ENCODE measurements around the gene RRAD.
"Not testable (repeated sequence)": the region's sequence is repeated elsewhere in the genome, so short reads cannot be mapped to it uniquely, and the experiment has no call there.

RRAD gene

DNA sequence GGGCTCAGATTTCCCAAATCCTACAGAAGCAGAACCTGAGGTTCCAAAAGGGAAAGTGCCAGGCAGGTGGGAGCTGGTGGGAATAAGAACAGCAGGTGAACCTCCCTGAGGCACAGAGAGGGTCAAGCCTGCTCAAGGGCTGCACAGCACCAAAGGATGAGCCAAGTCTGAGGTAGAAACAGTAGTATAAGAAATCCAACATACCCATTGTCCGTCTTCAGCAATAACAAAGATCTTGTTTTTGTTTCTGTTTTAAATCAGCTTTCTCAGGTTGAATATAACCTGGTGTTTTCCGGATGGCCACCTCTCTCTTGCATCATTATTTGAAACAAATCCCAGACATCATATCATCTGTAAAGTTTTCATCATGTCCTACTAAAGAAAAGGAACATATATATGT lies 25.1 kb upstream of the RRAD start:
- no peak for DNase-seq

DNA sequence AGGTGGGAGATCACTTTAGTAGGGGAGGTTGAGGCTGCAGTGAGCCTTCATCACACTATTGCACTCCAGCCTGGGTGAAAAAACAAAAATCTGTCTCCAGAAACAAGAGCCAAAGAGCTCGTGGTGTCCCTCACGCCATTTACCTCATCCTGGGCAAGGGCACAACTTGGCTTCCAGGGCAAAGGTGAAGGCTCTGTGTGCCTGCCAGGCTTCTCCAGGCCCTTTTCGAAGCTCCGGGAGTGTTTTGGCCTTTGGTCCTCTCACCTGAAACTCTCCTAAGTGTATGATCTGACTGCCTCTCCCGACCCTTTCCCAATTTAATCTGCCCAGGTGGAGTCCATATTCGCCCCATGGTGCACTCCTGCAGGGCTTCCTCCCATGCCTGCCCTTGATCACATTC lies 24.1 kb upstream of the RRAD start:
- no peak for DNase-seq

DNA sequence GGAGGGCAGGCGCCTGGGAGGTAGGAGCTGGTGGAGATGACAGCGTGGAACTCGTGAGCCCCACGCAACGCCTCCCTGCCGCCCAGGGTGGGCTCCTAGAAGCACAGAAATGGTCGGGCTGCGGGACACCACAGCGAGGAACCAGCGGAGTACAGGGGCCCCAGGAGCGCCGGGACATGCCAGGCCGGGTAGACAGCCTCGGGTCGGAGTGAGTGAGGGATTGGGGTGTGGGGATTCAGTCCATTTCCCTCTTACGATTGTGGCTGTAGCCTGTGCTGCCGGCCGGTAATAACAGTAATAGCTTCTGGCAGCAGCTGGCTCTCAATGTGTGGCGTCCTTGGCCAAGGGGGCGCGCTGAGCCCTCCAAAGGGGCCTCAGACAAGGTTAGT lies 23.5 kb upstream of the RRAD start:
- no peak for DNase-seq

DNA sequence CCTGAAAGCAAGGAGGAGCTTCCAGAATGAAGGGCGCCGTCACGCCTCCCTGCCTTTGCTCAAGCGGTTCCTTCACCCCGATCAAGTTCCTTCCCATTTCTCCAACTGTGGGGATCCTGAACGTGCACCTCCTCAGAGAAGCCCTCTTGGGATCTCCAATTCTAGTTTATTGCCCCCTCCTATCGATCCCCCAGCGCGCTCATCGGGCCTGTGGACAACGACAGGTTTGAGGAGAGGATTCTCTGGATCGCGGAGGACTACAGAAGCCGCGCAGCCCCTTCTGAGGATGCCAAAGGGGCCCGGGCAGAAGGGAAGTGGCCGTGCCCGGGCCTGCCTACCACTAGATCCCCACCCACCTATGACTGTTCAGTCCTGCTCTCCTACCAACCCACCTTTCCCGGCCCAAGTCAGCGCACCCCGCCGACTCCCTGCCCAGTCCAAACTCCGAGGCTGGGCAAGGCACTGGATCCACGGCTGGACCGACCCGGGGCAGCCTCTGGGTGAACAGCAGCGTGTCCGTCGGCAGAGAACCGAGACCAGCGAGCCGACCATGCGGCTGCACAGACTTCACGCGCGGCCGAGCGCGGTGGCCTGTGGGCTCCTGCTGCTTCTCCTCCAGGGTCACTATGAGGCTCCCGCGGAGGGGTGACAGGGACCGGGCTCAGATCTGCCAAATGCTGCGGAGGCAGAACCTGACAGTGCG lies 22.9 kb upstream of the RRAD start:
- DNase-seq: no peak

DNA sequence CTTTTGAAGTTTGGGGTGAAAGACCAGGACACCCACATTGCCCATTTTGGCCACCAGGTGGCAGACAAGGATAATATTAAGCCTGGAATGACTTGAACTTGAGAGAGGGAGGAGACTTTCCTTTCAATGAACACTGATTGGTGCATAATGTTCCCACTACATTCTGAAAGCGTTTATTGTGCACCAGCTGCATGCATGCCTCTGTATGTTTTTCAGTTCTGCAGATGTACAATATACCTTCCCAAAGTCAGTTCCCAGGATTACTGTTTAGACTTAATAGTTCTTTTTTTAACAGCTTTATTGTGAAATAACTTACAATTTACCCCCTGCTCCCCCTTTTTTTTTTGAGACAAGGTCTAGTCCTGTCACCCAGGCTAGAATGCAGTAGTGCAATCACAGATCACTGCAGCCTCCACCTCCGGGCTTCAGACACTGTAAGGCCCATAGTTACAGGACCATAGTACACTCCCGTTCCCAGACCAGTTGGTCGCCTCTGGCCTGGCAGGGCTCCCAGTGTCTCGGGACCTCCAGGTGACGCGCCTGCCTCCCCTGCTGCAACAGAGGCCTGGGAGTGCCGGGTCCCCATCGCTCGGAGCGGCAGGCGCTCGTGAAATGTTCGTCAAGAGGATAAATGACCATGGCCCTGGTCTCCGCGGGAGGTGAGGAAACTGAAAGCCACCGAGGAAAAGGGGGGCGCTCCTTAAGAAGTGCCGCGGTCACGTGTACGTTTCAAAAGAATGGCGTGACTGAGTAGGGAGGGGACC lies 22.1 kb upstream of the RRAD start:
- peak; percentile 79 to 80 for DNase-seq

DNA sequence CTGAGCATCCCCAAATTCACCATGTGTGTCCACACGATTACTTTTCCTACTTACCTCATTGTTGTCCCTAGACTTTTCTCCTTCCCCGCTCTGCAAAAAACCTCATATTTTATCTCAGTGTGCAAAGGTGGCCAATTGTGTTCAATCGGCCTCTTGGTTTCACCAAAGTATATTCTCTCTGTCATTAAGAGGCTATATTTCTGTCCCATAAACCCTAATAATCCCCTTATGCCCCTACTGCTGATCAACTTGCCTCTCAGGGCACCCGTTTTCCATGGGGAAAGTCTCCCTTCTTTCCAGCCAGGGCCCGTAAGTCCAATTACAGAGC lies 21.6 kb upstream of the RRAD start:
- no peak for DNase-seq

DNA sequence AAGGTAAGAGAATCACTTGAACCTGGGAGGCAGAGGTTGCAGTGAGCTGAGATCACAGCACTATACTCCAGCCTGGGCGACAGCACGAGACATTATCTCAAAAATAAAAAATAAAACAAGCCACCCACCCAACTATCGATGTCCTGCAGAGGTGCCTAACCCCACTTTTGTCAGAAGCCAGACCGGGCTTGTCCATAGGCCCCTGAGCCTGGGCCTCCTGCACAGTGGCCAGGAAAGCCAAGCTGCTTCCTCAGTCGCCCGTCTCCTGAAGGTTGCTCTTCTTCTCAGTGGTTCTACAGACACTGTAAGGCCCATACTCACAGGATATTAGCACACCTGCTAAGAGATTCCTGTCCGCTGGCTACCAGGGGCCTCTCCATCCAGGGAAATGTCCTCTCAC lies 21.2 kb upstream of the RRAD start:
- no peak for DNase-seq

DNA sequence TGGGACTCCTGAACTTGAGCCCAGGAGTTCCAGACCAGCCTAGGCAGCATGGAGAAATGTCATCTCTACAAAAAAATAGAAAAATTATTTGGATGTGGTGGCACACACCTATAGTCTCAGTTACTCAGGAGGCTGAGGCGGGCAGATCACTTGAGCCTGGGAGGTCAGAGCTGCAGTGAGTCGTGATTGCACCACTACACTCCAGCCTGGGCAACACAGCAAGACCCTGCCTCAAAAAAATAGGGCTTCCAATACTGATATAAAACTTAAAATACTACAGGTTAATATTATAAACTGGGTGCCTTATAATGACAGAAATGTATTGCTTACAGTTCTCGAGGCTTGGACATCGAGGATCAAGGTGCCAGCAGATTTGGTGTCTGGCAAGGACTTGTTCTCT lies 20.6 kb upstream of the RRAD start:
- DNase-seq: no peak

DNA sequence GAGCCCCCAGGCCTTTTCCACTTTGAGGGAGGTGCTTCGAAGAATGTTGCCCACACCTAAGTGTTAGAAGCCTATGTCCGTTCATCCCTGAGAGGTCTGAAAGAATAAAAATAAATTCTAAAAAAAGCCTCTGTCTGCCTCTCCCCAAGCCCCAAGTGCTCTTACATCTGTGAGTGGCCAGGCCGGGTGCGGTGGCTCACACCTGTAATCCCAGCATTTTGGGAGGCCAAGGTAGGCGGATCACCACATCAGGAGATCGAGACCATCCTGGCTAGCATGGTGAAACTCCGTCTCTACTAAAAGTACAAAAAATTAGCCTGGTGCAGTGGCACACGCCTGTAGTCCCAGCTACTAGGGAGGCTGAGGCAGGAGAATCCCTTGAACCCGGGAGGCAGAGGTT lies 19.6 kb upstream of the RRAD start:
- not testable (repeated sequence) for DNase-seq

DNA sequence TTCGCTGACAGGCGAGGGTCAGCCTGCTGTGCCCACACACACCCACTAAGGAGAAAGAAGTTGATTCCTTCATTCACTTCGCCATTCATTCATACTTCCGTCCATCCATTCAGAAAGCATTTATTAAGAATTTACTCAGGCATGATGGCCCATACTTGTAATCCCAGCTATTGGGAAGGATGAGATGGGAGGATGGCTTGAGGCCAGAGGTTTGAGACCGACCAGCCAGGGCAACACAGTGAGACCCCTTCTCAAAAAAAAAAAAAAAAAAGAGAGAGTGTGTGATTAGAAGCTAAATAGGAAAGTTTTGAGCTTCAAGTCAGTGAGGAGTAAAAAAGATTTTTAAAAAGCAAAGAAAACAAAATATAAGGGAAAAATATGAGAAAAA lies 18.7 kb upstream of the RRAD start:
- no peak for DNase-seq

DNA sequence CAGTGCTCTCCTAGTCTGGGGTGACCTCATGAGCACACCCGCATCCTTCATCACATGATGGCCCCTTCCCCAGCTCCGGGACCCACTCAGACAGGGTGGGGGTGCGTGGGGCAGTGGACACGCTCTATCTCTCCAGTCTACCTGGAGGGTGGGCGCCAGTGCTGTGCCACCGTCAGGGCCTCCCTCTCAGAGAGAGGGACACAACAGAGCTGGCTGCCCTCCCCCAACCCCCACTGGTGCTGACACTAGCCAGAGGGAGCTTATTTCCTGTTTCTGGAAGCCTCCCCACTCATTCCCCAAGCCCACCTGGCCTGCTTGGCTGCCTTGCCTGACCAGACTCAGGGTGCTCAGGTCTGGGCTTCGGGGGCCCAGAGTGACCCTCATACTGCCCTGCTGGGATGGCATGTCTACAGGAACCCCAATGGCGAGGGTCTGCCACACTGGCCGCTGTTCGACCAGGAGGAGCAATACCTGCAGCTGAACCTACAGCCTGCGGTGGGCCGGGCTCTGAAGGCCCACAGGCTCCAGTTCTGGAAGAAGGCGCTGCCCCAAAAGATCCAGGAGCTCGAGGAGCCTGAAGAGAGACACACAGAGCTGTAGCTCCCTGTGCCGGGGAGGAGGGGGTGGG lies 18.2 kb upstream of the RRAD start:
- no peak for DNase-seq

DNA sequence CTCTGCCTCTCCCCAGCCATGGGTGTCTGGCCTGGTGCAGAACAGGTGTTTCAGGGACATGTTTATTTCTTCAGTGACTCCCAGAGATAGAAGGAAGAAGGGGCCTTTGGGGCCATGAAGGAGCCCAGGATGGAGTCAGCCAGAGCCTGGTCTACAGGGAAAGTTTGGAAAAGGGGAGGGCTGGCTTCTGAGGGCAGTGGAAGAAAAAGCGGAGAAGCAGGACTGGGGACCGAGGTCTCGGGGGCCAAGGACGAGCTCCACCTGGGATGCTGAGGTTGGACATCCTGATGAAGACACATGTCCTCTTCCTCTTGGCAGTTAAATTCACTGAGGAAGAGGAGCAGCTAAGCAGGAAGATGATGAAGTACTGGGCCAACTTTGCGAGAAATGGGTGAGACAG lies 17.6 kb upstream of the RRAD start:
- no peak for DNase-seq

DNA sequence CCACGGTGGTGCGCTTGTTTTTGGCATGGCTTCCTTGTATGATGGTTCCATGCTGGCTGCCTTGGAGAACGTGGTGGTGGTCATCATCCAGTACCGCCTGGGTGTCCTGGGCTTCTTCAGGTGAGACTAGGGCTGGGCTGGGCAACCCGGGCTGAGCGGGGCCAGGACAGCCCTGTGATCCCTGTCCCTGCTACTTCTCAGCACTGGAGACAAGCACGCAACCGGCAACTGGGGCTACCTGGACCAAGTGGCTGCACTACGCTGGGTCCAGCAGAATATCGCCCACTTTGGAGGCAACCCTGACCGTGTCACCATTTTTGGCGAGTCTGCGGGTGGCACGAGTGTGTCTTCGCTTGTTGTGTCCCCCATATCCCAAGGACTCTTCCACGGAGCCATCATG lies 14.9 kb upstream of the RRAD start:
- no peak for DNase-seq

DNA sequence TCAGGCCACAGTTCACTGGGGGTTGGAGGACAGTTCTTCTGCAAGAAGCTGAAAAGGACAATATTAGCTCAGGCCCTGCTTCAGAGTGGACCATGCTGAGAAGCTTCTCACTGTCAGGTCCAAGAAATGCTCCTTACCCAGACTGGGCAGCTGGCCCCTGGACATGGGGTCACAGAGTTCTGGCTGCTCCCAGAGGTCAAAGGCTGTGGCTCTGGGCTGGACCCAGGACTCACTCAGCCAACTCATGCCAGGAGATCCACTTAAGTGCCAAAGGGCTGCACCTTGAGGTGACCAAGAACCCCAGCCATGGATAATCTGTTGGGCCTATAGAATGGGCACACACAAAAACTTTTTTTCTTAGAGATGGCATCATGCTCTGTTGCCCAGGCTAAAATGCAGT lies 14.0 kb upstream of the RRAD start:
- DNase-seq: no peak

DNA sequence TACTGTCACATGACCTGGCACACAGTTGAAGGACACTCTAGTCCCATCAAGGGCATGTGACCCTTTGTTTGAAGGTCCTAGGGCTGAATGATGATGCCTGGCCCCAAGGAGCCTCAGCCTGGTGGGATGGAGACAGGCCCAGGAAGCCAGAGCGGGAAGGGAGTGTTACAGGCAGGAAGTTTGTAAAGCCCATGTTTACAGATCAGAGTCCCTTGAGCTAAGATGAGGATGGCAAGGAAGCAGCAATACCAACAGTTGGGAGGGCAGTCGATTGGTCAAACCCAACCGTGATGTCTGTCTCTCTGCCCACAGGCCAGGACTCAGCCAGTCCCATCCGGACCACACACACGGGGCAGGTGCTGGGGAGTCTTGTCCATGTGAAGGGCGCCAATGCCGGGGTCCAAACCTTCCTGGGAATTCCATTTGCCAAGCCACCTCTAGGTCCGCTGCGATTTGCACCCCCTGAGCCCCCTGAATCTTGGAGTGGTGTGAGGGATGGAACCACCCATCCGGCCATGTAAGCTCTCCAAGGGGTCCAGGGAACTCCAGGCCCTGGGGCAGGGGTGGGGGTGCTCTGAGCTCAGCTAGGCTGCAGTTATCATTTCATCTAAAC lies 12.5 kb upstream of the RRAD start:
- no peak for DNase-seq

DNA sequence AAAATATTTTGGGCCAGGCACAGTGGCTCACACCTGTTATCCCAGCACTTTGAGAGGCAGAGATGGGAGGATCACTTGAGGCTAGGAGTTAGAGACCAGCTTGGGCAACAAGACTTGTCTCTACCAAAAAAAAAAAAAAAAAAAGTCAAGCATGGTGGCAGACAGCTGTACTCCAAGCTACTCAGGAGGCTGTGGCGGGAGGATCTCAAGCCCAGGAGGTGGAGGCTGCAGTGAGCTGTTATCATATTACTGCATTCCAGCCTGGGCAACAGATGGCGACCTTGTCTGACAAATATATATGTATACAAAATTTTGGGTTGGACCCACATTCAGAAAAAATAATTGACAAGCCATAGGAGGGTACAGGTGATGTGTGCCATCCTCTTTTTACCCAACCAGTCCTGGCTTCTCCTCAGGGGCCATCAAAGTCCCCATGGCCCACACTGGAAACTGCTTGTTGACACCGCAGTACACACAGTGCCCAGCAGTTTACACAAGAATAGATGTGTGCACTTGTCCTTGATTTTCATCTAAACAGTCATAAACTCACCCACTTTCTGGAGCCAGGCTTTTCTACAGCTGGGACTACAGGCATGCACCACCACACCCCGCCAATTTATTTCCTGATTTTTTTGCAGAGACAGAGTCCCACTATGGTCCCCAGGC lies 11.7 kb upstream of the RRAD start:
- DNase-seq: no peak

DNA sequence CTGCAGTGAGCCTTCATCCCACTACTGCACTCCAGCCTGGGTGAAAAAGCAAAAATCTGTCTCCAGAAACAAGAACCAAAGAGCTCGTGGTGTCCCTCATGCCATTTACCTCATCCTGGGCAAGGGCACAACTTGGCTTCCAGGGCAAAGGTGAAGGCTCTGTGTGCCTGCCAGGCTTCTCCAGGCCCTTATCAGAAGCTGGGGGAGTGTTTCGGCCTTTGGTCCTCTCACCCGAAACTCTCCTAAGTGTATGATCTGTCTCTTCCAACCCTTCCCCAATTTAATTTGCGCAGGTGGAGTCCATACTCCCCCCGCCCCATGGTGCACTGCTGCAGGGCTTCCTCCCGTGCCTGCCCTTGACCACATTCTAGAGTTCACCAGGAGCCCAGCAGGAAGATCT lies 11.1 kb upstream of the RRAD start:
- DNase-seq: no peak

DNA sequence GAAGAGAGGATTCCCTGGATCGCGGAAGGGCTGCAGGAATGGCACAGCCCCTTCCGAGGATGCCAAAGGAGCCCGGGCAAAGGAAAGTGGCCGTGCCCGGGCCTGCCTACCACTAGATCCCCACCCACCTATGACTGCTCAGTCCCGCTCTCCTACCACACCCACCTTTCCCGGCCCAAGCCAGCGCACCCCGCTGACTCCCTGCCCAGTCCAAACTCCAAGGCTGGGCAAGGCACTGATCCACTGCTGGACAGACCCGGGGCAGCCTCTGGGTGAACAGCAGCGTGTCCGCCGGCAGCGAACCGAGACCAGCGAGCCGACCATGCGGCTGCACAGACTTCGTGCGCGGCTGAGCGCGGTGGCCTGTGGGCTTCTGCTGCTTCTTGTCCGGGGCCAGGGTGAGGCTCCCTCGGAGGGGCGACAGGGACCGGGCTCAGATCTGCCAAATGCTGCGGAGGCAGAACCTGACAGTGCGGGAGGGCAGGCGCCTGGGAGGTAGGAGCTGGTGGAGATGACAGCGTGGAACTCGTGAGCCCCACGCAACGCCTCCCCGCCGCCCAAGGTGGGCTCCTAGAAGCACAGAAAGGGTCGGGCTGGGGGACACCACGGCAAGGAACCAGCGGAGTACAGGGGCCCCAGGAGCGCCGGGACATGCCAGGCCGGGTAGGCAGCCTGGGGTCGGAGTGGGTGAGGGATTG lies 10.1 kb upstream of the RRAD start, which contains the start of gene CES2:
Gene CES2, plus strand, starts transcription at position 203 of the 698 bp plus-strand sequence. Its CDS starts 120 bp downstream, at position 323.
- DNase-seq: no peak

DNA sequence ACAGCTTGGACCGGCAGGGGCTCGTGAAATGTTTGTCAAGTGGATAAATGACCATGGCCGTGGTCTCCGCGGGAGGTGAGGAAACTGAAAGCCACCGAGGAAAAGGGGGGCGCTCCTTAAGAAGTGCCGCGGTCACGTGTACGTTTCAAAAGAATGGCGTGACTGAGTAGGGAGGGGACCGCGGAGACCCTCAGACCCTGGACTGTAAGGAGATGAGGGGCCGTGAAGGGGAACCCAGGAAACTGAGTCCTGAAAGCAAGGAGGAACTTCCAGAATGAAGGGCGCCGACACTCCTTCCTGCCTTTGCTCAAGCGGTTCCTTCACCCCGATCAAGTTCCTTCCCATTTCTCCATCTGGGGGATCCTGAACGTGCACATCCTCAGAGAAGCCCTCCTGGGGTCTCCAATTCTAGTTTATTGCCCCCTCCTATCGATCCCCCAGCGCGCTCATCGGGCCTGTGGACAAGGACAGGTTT lies 9.5 kb upstream of the RRAD start:
- not testable (repeated sequence) for DNase-seq

DNA sequence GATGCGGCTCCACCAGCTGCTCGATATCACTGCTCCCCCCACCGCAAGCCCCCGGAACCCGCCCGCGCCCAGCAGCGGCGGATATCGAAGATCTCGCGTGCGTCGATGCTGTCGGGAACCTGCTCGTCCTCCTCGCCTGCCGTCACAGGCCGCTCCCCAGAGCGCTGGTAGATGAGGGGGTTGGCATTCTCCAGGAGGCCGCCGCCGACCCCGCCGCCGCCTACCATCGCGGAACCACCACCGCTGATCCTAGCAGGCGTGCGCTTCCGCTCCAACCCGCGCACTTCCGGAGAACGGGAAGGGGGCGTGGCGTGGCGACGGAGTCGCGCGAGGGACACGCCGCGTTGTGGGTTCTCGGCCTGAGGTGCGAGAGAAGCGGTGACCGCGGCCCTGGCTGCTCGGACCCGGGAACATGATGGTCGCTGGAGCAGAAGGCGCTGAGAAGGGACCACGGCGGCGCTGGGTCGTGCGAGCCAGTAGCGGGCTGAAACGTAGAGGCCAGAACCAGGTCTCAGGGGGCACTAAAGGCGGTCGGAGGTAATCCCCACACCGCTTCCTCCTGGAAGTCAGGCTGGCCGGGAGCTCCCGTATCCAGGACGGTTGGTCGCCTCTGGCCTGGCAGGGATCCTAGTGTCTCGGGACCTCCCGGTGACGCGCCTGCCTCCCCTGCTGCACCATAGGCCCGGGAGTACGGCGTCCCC lies 9.0 kb upstream of the RRAD start, which contains the start of gene CIAO2B:
Gene CIAO2B, minus strand, starts transcription at position 265 of the 701 bp plus-strand sequence. Its CDS starts 38 bp downstream, at position 227.
- DNase-seq: peak; percentile 62 to 69

DNA sequence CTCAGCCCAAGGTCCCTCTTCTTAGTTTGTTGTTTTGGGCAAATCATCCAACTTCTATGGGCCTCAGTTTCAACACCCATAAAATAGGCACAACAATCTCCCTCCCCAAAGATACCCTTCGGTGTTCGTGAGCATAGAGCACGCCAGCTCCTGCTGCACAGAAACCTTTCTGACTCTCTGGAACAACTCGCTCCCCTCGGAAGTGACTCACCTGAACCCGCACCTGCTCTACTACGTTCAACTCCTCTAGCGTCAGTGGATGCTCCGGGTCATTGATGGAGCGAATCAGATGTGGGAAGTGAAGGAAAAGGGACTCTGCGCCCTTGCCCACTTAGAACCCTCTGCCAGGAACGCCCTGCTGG lies 8.4 kb upstream of the RRAD start:
- no peak for DNase-seq

DNA sequence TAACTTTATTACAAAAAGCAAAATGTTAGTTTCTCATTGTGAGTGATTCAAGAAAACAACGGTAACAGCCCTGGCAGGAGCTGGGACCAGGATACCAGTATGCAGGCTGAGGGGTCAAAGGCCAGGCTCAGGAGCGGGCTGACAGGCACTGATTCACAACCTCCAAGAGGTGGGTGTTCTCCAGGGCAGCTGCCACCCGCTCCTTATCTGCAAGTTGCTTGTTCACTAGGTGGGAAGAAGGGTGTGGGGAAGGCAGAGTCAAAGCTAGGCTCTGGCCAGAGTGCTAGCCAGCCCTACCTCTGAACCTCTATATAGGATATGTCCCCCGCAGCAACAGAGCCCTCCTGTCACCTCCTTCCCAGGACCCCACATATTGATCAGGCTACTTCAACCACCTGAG lies 6.7 kb upstream of the RRAD start:
- DNase-seq: no peak
